Measurements from ENCODE around the gene PAX5.

PAX5 gene

DNA sequence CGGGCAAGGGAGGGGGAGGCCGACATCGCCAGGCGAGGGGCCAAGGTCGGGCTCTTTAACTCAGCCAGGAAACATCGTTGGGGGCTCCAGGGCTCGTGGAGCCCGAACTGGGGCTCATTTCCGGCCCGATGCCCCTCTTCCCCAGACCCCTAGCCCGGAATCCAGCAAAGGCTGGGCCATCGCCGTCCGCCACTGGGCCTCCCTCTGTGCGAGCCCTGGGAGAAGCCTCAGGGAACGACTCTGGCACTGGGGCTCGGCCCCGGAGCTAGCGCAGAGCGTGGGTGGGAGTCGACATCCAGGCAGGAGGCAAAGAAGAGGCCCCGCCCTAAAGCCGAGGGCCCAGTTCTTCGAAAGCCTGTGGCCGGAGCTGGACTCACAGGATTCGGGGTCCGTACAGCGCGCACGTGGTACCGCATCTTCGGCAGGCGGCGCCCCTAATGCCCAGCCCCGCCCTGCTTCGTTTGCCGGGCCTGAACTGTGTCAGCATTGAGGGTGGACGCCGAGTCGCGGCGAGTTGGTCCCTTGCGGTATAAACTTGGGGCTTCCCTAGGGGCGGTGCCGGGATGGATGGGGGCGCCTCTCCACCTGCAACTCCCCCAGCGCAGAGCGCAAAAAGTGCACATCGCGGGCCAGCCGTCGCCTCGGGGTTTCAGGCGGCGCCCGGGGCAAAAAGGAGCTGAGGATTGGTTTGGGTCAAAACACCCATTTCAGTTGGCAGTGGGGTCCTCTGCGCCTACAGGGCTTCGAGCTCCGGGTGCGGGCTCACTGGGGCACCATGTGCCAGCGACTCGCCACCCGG is 3.6 kb upstream of the PAX5 start:
- TF ChIP-seq POLR2A (IDR thresholded peaks at IDR 0.05; ENCODE audit: low read depth, low read length), result no peak; the same call in 1 of the 2 replicates
- TF ChIP-seq TAF1 (IDR thresholded peaks at IDR 0.05; ENCODE audit: low read depth, low read length), result peak; percentile 39; the same call in 1 of the 2 replicates
- TF ChIP-seq SPI1 (IDR thresholded peaks at IDR 0.05; ENCODE audit: low read depth, low read length), result no peak
- TF ChIP-seq POLR2AphosphoS5 (IDR thresholded peaks at IDR 0.05; ENCODE audit: low read depth, low read length), result peak; percentile 41; the same call in 1 of the 2 replicates
- no peak for TF ChIP-seq POU2F2 (IDR thresholded peaks at IDR 0.05; ENCODE audit: low read depth, low read length)
- FAIRE-seq (peak; percentile 69), DNase-seq (ENCODE audit: insufficient read length, low spot score) (no peak)

- no peak for DNase-seq (ENCODE audit: insufficient read length, low spot score)
- TF ChIP-seq SPI1 (IDR thresholded peaks at IDR 0.05; ENCODE audit: low read depth, low read length) (no peak), POU2F2 (IDR thresholded peaks at IDR 0.05; ENCODE audit: low read depth, low read length) (0 out of 2 replicates have a peak, but pooled peaks have one; percentile 11), PAX5 (IDR thresholded peaks at IDR 0.05; ENCODE audit: insufficient read depth, low read length, severe bottlenecking) (no peak), POLR2A (IDR thresholded peaks at IDR 0.05; ENCODE audit: low read depth, low read length) (peak; percentile 39; the same call in 1 of the 2 replicates), TAF1 (IDR thresholded peaks at IDR 0.05; ENCODE audit: low read depth, low read length) (peak; percentile 44), POLR2AphosphoS5 (IDR thresholded peaks at IDR 0.05; ENCODE audit: low read depth, low read length) (peak; percentile 60; the same call in 1 of the 2 replicates)
- FAIRE-seq, result peak; percentile 96
These were observed 2.9 kb upstream of the PAX5 start for GRCh38 chr9:37036776-37037502.

- DNase-seq (ENCODE audit: insufficient read length, low spot score) (no peak), FAIRE-seq (no peak)
These were observed 2.3 kb upstream of the PAX5 start for GRCh38 chr9:37036371-37036775.

GRCh38 chr9:37035648-37036370 is 1.7 kb upstream of the PAX5 start:
- TF ChIP-seq POU2F2 (IDR thresholded peaks at IDR 0.05; ENCODE audit: low read depth, low read length) (no peak), TAF1 (IDR thresholded peaks at IDR 0.05; ENCODE audit: low read depth, low read length) (no peak), SPI1 (IDR thresholded peaks at IDR 0.05; ENCODE audit: low read depth, low read length) (no peak), POLR2AphosphoS5 (IDR thresholded peaks at IDR 0.05; ENCODE audit: low read depth, low read length) (no peak), PAX5 (IDR thresholded peaks at IDR 0.05; ENCODE audit: insufficient read depth, low read length, severe bottlenecking) (no peak), POLR2A (IDR thresholded peaks at IDR 0.05; ENCODE audit: low read depth, low read length) (no peak)
- no peak for FAIRE-seq
- DNase-seq (ENCODE audit: insufficient read length, low spot score), result no peak

More at GRCh38 chr9:37036371-37036775, 2.3 kb upstream of the PAX5 start:
- TF ChIP-seq SPI1 (IDR thresholded peaks at IDR 0.05; ENCODE audit: low read depth, low read length) (no peak), POLR2AphosphoS5 (IDR thresholded peaks at IDR 0.05; ENCODE audit: low read depth, low read length) (no peak), TAF1 (IDR thresholded peaks at IDR 0.05; ENCODE audit: low read depth, low read length) (no peak), POU2F2 (IDR thresholded peaks at IDR 0.05; ENCODE audit: low read depth, low read length) (no peak), PAX5 (IDR thresholded peaks at IDR 0.05; ENCODE audit: insufficient read depth, low read length, severe bottlenecking) (no peak)

- FAIRE-seq (no peak), DNase-seq (ENCODE audit: insufficient read length, low spot score) (no peak)
- TF ChIP-seq SPI1 (IDR thresholded peaks at IDR 0.05; ENCODE audit: low read depth, low read length) (no peak; the same call in none of the 2 replicates), TAF1 (IDR thresholded peaks at IDR 0.05; ENCODE audit: low read depth, low read length) (no peak; the same call in 1 of the 2 replicates), POU2F2 (IDR thresholded peaks at IDR 0.05; ENCODE audit: low read depth, low read length) (0 out of 2 replicates have a peak, but pooled peaks have one; percentile 14), POLR2A (IDR thresholded peaks at IDR 0.05; ENCODE audit: low read depth, low read length) (no peak), POLR2AphosphoS5 (IDR thresholded peaks at IDR 0.05; ENCODE audit: low read depth, low read length) (no peak; the same call in 1 of the 2 replicates)
These were observed 1.0 kb upstream of the PAX5 start for GRCh38 chr9:37034938-37035647.

DNA sequence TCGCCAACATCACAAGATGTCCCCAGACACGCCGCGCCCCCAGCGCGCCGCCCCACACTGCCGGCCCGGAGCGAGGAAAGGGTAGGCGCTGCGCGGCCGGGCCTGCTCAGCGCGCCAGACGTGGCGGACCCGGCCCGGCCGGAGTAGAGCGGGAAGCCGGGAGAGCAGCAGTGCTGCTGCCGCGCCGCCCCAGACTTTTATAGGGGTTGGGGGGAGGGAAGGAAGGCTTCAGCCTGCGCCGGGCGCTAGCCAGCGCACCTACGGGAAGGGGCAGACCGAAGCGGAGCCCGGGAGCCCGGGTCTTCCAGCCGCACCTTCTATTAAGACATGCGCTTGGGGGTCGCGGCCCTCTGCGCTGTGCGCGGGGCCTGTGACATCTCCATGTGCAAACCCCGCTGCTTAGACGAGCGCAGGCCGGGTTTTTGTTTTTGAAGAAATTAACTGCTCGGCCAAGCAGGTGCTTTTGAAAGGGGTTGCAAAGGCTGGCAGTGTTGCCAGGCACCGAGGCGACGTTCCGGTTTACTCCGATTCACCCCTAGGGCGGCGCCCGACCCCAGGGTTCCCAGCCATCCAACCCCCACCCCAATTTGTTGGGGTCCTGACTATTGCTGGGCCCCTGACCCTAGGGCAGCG is 353 bp upstream of the PAX5 start:
- FAIRE-seq (peak; percentile 91), DNase-seq (ENCODE audit: insufficient read length, low spot score) (no peak)
- no peak for TF ChIP-seq SPI1 (IDR thresholded peaks at IDR 0.05; ENCODE audit: low read depth, low read length)
- peak; percentile 15; the same call in 1 of the 2 replicates for TF ChIP-seq POLR2AphosphoS5 (IDR thresholded peaks at IDR 0.05; ENCODE audit: low read depth, low read length)
- peak; percentile 41 for TF ChIP-seq POLR2A (IDR thresholded peaks at IDR 0.05; ENCODE audit: low read depth, low read length)
- 0 out of 2 replicates have a peak, but pooled peaks have one; percentile 36 for TF ChIP-seq TAF1 (IDR thresholded peaks at IDR 0.05; ENCODE audit: low read depth, low read length)
- no peak for TF ChIP-seq PAX5 (IDR thresholded peaks at IDR 0.05; ENCODE audit: insufficient read depth, low read length, severe bottlenecking)

- no peak for DNase-seq (ENCODE audit: insufficient read length, low spot score)
- FAIRE-seq, result no peak
- TF ChIP-seq POLR2A (IDR thresholded peaks at IDR 0.05; ENCODE audit: low read depth, low read length) (no peak), SPI1 (IDR thresholded peaks at IDR 0.05; ENCODE audit: low read depth, low read length) (no peak), PAX5 (IDR thresholded peaks at IDR 0.05; ENCODE audit: insufficient read depth, low read length, severe bottlenecking) (no peak), TAF1 (IDR thresholded peaks at IDR 0.05; ENCODE audit: low read depth, low read length) (no peak), POU2F2 (IDR thresholded peaks at IDR 0.05; ENCODE audit: low read depth, low read length) (no peak), POLR2AphosphoS5 (IDR thresholded peaks at IDR 0.05; ENCODE audit: low read depth, low read length) (no peak)
These were observed 927 bp downstream of the PAX5 start for GRCh38 chr9:37033141-37033540.

DNA sequence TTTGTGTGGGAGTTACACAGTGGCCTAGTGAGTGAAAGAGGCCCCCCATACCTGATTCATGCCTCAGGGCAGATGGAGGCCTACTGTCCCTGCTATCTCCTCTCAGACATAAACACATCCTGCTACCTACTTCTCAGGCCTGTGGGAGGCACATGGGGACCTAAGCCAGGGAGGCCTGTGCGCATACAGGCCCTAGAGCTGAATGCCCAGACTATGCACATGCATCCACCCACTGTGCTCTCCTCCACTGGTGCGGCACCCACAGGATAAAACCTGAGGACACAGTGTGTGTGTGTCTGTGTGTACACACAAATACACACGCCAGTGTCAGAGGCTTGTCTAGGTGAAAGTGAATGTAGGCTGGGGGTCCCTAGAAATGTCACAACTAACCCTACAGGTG is 1.4 kb downstream of the PAX5 start:
- FAIRE-seq, result peak; percentile 99
- TF ChIP-seq POLR2A (IDR thresholded peaks at IDR 0.05; ENCODE audit: low read depth, low read length), result 0 out of 2 replicates have a peak, but pooled peaks have one; percentile 37
- no peak for TF ChIP-seq TAF1 (IDR thresholded peaks at IDR 0.05; ENCODE audit: low read depth, low read length)
- DNase-seq (ENCODE audit: insufficient read length, low spot score), result no peak
